GM12865 (cell line): ENCODE results near the gene RAB35.

Experiments
- DNase-seq: peaks from one replicate; pipeline ENCODE4 v3.0.0; 2010; ENCODE audit warnings: low read depth
- H3K4me3 ChIP-seq: 2 replicates; pipeline ENCODE4 v1.5.1; 2011; ENCODE audit warnings: mild to moderate bottlenecking, low read depth, low read length, control low read depth
- CTCF ChIP-seq: IDR thresholded peaks from 2 replicates; pipeline ENCODE4 v1.5.1; 2011; ENCODE audit warnings: low read length, control low read depth, low read depth, inconsistent platforms; ENCODE audit not compliant: insufficient read depth; ENCODE audit errors: missing control alignments

The RAB35 gene

GRCh38 chr12:120064054-120064940 lies 52.3 kb downstream of the RAB35 start:
- no peak overlapping the region for H3K4me3 ChIP-seq
- TF ChIP-seq CTCF: no peak
- no peak for DNase-seq

- no peak for DNase-seq
- TF ChIP-seq CTCF: no peak
- no peak overlapping the region for H3K4me3 ChIP-seq
Measured at GRCh38 chr12:120062976-120063579, 53.5 kb downstream of the RAB35 start.

- no peak overlapping the region for H3K4me3 ChIP-seq
- no peak for TF ChIP-seq CTCF
- DNase-seq: no peak
Measured at GRCh38 chr12:120061575-120062214, 54.9 kb downstream of the RAB35 start.

GRCh38 chr12:120060717-120061116 lies 55.8 kb downstream of the RAB35 start:
- DNase-seq: no peak
- no peak overlapping the region for H3K4me3 ChIP-seq
- TF ChIP-seq CTCF: no peak

GRCh38 chr12:120060196-120060595 lies 56.4 kb downstream of the RAB35 start:
- H3K4me3 ChIP-seq: no peak overlapping the region
- no peak for DNase-seq
- TF ChIP-seq CTCF: no peak

- no peak overlapping the region for H3K4me3 ChIP-seq
- no peak for DNase-seq
- TF ChIP-seq CTCF: no peak
Measured at GRCh38 chr12:120056739-120057138, 59.8 kb downstream of the RAB35 start.
